Mammary epithelial cell (primary cell): ENCODE measurements around the gene DUSP28.

ENCODE experiments used
- CTCF ChIP-seq, 2 donors: IDR thresholded peaks in 1 of 2; conservative IDR thresholded peaks in 1 of 2; 2 replicates each; pipeline ENCODE4 v1.5.1; 2011 to 2012; ENCODE audit warnings: inconsistent platforms in 2 of 2, low read length in 2 of 2, mild to moderate bottlenecking in 2 of 2, control low read depth in 1 of 2, low read depth in 1 of 2; ENCODE audit not compliant: insufficient read depth in 1 of 2; ENCODE audit errors: extremely low read depth in 1 of 2
- EZH2 ChIP-seq: IDR thresholded peaks from 2 replicates; pipeline ENCODE4 v1.6.1; 2012; ENCODE audit warnings: low read length, inconsistent platforms, borderline replicate concordance

- no peak for TF ChIP-seq CTCF (conservative IDR thresholded peaks at IDR 0.05 in 1 of 2, IDR thresholded peaks at IDR 0.05 in 1 of 2; ENCODE audit: extremely low read depth in 1 of 2, insufficient read depth in 1 of 2, low read depth in 1 of 2, low read length in 2 of 2)
- no peak for TF ChIP-seq EZH2
Observed at GRCh38 chr2:240572141-240573031, 12.2 kb downstream of the DUSP28 start.
